Measurements from ENCODE around the gene CARMIL1.

Gene CARMIL1

GRCh38 chr6:25612666-25613065 lies 333.5 kb downstream of the CARMIL1 start:
- no peak for DNase-seq (ENCODE audit: low read depth, low spot score)
- in situ Hi-C loops (cut with HindIII; ENCODE audit: low sequenced_read_pairs) = no loop called here
- no peak overlapping the region for H3K4me3 ChIP-seq (ENCODE audit: low read depth, low read length)
- no peak for TF ChIP-seq CTCF (IDR thresholded peaks at IDR 0.05; ENCODE audit: low read depth, low read length)

GRCh38 chr6:25613415-25613814 lies 334.2 kb downstream of the CARMIL1 start:
- H3K4me3 ChIP-seq (ENCODE audit: low read depth, low read length) = no peak overlapping the region
- TF ChIP-seq CTCF (IDR thresholded peaks at IDR 0.05; ENCODE audit: low read depth, low read length) = no peak
- no peak for DNase-seq (ENCODE audit: low read depth, low spot score)
- in situ Hi-C loops (cut with HindIII; ENCODE audit: low sequenced_read_pairs) = no loop called here

- TF ChIP-seq CTCF (IDR thresholded peaks at IDR 0.05; ENCODE audit: low read depth, low read length) = no peak
- no peak for DNase-seq (ENCODE audit: low read depth, low spot score)
- in situ Hi-C loops (cut with HindIII; ENCODE audit: low sequenced_read_pairs) = no loop called here
- H3K4me3 ChIP-seq (ENCODE audit: low read depth, low read length) = no peak overlapping the region
Observed at GRCh38 chr6:25614052-25614451, 334.9 kb downstream of the CARMIL1 start.

- no peak for DNase-seq (ENCODE audit: low read depth, low spot score)
- in situ Hi-C loops (cut with HindIII; ENCODE audit: low sequenced_read_pairs) = no loop called here
Observed at GRCh38 chr6:25615471-25615870, 336.3 kb downstream of the CARMIL1 start.

GRCh38 chr6:25617997-25618396 lies 338.8 kb downstream of the CARMIL1 start:
- DNase-seq (ENCODE audit: low read depth, low spot score) = no peak
- no peak for TF ChIP-seq CTCF (IDR thresholded peaks at IDR 0.05; ENCODE audit: low read depth, low read length)
- in situ Hi-C loops (cut with HindIII; ENCODE audit: low sequenced_read_pairs) = no loop called here
- H3K4me3 ChIP-seq (ENCODE audit: low read depth, low read length) = no peak overlapping the region

More at GRCh38 chr6:25615471-25615870, 336.3 kb downstream of the CARMIL1 start:
- no peak overlapping the region for H3K4me3 ChIP-seq (ENCODE audit: low read depth, low read length)
- TF ChIP-seq CTCF (IDR thresholded peaks at IDR 0.05; ENCODE audit: low read depth, low read length) = no peak

GRCh38 chr6:25619217-25619616 lies 340.0 kb downstream of the CARMIL1 start:
- DNase-seq (ENCODE audit: low read depth, low spot score) = no peak
- no peak overlapping the region for H3K4me3 ChIP-seq (ENCODE audit: low read depth, low read length)
- no peak for TF ChIP-seq CTCF (IDR thresholded peaks at IDR 0.05; ENCODE audit: low read depth, low read length)
- in situ Hi-C loops (cut with HindIII; ENCODE audit: low sequenced_read_pairs) = no loop called here

- in situ Hi-C loops (cut with HindIII; ENCODE audit: low sequenced_read_pairs) = no loop called here
- no peak overlapping the region for H3K4me3 ChIP-seq (ENCODE audit: low read depth, low read length)
- no peak for DNase-seq (ENCODE audit: low read depth, low spot score)
- no peak for TF ChIP-seq CTCF (IDR thresholded peaks at IDR 0.05; ENCODE audit: low read depth, low read length)
Observed at GRCh38 chr6:25620391-25620790, 341.2 kb downstream of the CARMIL1 start.

Data from astrocyte of the spinal cord (primary cell).